Peyer's patch (tissue), 4 donors: ENCODE results near the gene TMEM176A. TPM values are rescaled to one million over a fixed set of nuclear protein-coding genes. Genes with fewer than 3 reads are reported as not detected.
"Not testable (repeated sequence)": the region's sequence is repeated elsewhere in the genome, so short reads cannot be mapped to it uniquely, and the experiment has no call there.

Source experiments
- DNase-seq, 3 donors: peaks; one replicate each; pipeline ENCODE4 v3.0.0-alpha.2; 2017 to 2019
- H3K27ac ChIP-seq, 4 donors: fragments of 200-600 bp; sonication (generic); one replicate each; pipeline ENCODE4 v1.5.1; 2016 to 2019
- H3K27me3 ChIP-seq, 2 donors: fragments of 200-600 bp; sonication (generic); one replicate each; pipeline ENCODE4 v1.5.1; 2019
- H3K36me3 ChIP-seq, 3 donors: fragments of 200-600 bp; sonication (generic); one replicate each; pipeline ENCODE4 v1.5.1; 2016 to 2019
- H3K4me1 ChIP-seq, 4 donors: fragments of 200-600 bp; sonication (generic); one replicate each; pipeline ENCODE4 v1.5.1; 2016 to 2019
- H3K4me3 ChIP-seq, 4 donors: fragments of 200-600 bp; sonication (generic); 1 replicate in 3 of 4; 2 replicates in 1 of 4; pipeline ENCODE4 v1.5.1; 2016 to 2019; ENCODE audit warnings: mild to moderate bottlenecking in 1 of 4
- H3K9me3 ChIP-seq, 4 donors: fragments of 200-600 bp; sonication (generic); one replicate each; pipeline ENCODE4 v1.5.1; 2016 to 2019; ENCODE audit warnings: mild to moderate bottlenecking in 1 of 4
- CTCF ChIP-seq, 6 experiments: fragments of 450-650 bp in 4 of 6; fragments of 200-600 bp in 2 of 6; sonication (generic) in 1 of 6; IDR thresholded peaks; one replicate each; pipeline ENCODE4 v1.5.1; 2017 to 2019; ENCODE audit warnings: antibody characterized with exemption in 6 of 6, mild to moderate bottlenecking in 3 of 6, moderate library complexity in 1 of 6
- POLR2A ChIP-seq, 2 donors: fragments of 450-650 bp; IDR thresholded peaks; one replicate each; pipeline ENCODE4 v1.5.1; 2017; ENCODE audit warnings: antibody characterized with exemption in 2 of 2, mild to moderate bottlenecking in 2 of 2, moderate library complexity in 2 of 2
- total RNA-seq, 4 donors: library from RNA; depleted of rRNA; stranded (reverse); fragments of >200 nt; gene quantifications; one replicate each; pipeline ENCODE4 v1.1.0, GENCODE V29; 2016

The TMEM176A gene
- total RNA-seq, 4 donors from 2014 or later, result 88.3 to 338 (median 232) TPM

- no peak for DNase-seq
- H3K27ac ChIP-seq, result no peak overlapping the region
- no peak overlapping the region for H3K4me3 ChIP-seq
- H3K4me1 ChIP-seq, result peaks cover 0 to 5% (median 0%) of the 10 kb centered on the region in 4 donors
- no peaks in the 10 kb centered on the region for H3K36me3 ChIP-seq
- TF ChIP-seq POLR2A (IDR thresholded peaks at IDR 0.05) (no peak), CTCF (IDR thresholded peaks at IDR 0.05) (no peak)
- H3K27me3 ChIP-seq, result no peaks in the 10 kb centered on the region
- no peaks in the 10 kb centered on the region for H3K9me3 ChIP-seq
Measured at GRCh38 chr7:150769768-150770167, 30.8 kb upstream of the TMEM176A start.

GRCh38 chr7:150774131-150774530 lies 26.4 kb upstream of the TMEM176A start:
- not testable (repeated sequence) for H3K9me3 ChIP-seq, H3K36me3 ChIP-seq, H3K27me3 ChIP-seq, H3K4me3 ChIP-seq, DNase-seq, H3K27ac ChIP-seq
- peaks cover 0 to 22% (median 0%) of the 10 kb centered on the region in 4 donors for H3K4me1 ChIP-seq

GRCh38 chr7:150778014-150778737 lies 22.4 kb upstream of the TMEM176A start:
- Histone ChIP-seq H3K4me3 (no peak overlapping the region), H3K27me3 (no peaks in the 10 kb centered on the region), H3K9me3 (no peaks in the 10 kb centered on the region), H3K4me1 (peaks cover 0 to 39% (median 0%) of the 10 kb centered on the region in 4 donors), H3K36me3 (no peaks in the 10 kb centered on the region), H3K27ac (no peak overlapping the region)
- TF ChIP-seq CTCF (IDR thresholded peaks at IDR 0.05), result no peak
- TF ChIP-seq POLR2A (IDR thresholded peaks at IDR 0.05), result no peak
- no peak for DNase-seq

- Histone ChIP-seq H3K27me3 (no peaks in the 10 kb centered on the region), H3K36me3 (no peaks in the 10 kb centered on the region), H3K4me1 (peaks cover 0 to 42% (median 0%) of the 10 kb centered on the region in 4 donors), H3K27ac (no peak overlapping the region), H3K9me3 (no peaks in the 10 kb centered on the region), H3K4me3 (no peak overlapping the region)
- TF ChIP-seq POLR2A (IDR thresholded peaks at IDR 0.05), result no peak
- peak; percentile 65 to 95 (median 91) for TF ChIP-seq CTCF (IDR thresholded peaks at IDR 0.05)
- peak; percentile 83 to 95 (median 88) for DNase-seq
Measured at GRCh38 chr7:150778738-150779301, 21.7 kb upstream of the TMEM176A start.

GRCh38 chr7:150780292-150780691 lies 20.3 kb upstream of the TMEM176A start:
- peak overlapping the region; percentile 22 to 63 (median 46) for H3K27ac ChIP-seq
- peaks cover 0 to 56% (median 0%) of the 10 kb centered on the region in 4 donors for H3K4me1 ChIP-seq
- no peak overlapping the region for H3K4me3 ChIP-seq
- no peaks in the 10 kb centered on the region for H3K9me3 ChIP-seq
- TF ChIP-seq CTCF (IDR thresholded peaks at IDR 0.05) (no peak), POLR2A (IDR thresholded peaks at IDR 0.05) (no peak)
- no peak for DNase-seq
- no peaks in the 10 kb centered on the region for H3K27me3 ChIP-seq
- H3K36me3 ChIP-seq, result no peaks in the 10 kb centered on the region

GRCh38 chr7:150781103-150781502 lies 19.5 kb upstream of the TMEM176A start:
- no peak overlapping the region for H3K4me3 ChIP-seq
- TF ChIP-seq POLR2A (IDR thresholded peaks at IDR 0.05) (no peak), CTCF (IDR thresholded peaks at IDR 0.05) (no peak)
- DNase-seq, result no peak
- H3K9me3 ChIP-seq, result no peaks in the 10 kb centered on the region
- H3K4me1 ChIP-seq, result peaks cover 0 to 64% (median 2%) of the 10 kb centered on the region in 4 donors
- H3K36me3 ChIP-seq, result no peaks in the 10 kb centered on the region
- peak overlapping the region in 3 of 4 donors; percentile 57 to 68 (median 63) for H3K27ac ChIP-seq
- no peaks in the 10 kb centered on the region for H3K27me3 ChIP-seq
